HG03064 (cell line): Measurements from ENCODE around the gene MVK.

Experiments
- ATAC-seq: cut with Tn5 transposase; IDR thresholded peaks from one replicate; pipeline ENCODE4 v1.9.1; 2021; ENCODE audit warnings: low read depth; ENCODE audit not compliant: unreplicated experiment

Gene MVK

DNA sequence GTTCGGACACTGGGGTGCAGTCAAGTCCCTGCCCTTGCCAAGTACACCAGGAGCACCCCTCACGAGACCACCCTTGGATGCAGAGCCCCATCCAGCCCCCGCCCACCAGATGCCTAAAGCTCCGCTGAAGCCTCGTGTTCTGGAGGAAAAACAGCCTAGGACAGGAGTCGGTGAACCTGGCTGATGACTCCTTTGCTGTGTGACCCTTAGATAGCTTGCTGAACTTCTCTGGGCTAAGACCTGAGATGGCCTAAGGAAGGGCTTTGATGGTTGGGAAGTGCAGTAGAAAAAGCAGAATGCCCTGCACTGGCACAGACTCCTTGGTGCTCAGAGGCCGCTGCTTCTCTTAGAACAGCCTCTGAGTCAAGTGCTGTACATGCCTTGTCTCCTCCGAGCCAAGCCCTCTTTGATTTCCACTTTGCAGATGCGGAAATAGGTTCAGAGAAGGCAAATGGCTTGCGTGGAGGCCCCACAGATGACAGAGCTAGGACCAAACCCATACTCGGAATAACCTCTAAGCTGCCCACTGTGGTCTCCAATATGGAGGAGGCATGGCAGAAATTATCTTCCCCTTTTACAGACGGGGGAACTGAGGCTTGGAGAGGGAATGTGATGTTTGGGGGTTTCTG lies 52.3 kb downstream of the MVK start:
- ATAC-seq = no peak

DNA sequence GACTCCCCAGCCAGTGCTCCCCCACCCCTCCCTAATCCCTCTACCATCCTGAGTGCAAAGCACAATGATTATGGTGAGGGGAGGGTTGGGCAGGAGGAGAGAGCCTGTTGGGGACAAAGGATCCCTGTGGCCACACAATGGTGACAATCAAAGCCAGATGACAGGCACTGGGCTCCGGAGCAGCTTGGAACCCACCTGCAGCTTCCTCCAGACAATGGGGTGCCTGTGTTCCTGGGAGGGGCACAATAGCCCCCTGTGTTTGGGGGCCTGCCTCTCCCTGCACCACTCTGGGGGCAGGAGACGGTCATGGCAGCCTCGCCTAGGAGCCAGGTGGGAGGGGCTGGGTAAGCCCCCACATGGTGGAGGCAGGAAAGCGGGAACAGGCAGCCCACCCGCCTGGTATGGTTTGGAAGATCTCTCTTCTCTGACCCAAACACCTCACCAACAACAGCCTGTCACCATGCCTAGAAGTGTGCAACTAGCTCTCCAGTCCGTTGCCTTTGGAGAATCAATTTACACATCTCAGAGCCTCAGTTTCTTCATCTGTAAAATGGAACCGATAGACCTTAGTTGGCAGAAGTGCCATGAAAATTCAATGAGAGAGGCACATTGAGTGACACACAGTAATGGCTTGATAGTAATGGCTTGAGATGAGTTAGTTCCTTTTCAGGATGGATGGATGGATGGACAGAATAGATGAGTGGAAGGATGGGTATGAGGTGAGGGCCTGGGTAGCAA lies 53.0 kb downstream of the MVK start:
- ATAC-seq = no peak

DNA sequence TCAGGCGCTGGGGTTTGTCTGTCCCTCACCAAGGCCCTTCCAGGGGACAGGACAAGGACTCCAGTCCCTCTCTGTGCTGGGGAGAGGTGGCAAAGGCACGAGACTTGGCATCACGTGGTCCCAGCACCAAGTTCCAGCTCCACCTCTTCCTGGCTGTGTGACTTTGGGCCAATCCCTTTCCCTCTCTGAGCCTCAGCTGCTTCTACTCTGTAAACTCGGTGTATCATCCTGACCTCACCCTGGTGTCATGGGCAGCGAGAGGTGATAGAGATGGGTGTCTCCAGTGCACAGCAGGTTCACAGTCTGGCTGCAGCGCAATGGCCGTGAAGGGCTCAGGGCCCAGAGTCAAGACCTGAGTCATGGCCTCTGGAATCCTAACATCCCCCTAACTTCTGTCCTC lies 54.0 kb downstream of the MVK start:
- no peak for ATAC-seq

DNA sequence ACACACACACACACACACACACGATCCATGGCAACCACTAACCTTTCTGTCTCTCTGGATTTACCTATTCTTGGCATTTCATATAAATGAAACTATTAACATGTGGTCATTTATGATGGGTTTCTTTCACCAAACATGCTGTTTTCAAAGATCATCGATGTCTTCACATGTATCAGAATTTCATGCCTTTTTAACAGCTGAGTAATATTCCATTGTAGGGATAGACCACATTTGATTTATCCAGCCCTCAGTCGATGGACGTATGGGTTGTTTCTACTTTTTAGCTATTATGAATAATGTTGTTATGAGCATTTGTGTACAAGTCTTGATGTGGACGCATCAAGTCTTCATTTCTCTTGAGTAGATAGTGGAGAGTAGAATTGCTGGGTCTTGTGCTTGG lies 56.5 kb downstream of the MVK start:
- ATAC-seq = no peak

DNA sequence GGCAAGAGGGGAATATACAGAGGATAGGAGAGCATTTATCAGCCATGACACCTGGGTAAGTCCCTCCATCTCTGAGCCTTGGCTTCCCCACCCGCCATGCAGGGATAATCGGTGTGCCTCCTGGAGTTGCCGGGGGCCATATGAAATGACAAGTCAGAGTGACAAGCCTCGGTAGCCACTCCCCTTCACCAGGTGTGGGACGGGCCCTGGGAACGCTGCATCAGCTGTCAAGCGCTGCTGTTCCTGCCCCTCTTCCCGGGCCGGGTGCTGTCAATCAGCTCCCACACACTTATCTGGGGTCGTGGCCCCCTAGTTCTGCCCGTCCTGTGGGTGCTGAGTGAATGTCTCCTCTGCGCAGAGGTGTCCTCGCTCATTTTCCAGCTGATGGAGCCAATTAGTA lies 57.2 kb downstream of the MVK start:
- no peak for ATAC-seq

DNA sequence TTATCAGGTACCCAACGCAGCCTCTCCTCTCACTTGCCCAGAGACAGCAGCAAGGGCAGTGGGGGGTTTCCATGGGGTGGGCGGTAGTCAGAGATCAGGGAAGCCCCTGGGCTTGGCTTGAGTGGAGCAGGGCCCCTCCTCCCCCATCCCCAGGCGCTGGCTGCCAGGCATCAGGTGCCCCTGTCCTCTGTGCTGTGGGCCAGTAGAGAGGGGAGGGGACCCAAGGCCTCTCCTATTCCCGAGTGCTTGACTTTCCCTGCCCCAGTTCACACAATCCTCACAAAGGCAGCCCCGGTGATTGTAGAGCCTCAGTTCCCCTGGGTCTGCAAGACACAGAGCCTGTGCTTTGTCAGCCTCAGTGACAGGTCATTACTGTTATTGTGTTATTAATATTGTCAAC lies 57.7 kb downstream of the MVK start:
- ATAC-seq = no peak

DNA sequence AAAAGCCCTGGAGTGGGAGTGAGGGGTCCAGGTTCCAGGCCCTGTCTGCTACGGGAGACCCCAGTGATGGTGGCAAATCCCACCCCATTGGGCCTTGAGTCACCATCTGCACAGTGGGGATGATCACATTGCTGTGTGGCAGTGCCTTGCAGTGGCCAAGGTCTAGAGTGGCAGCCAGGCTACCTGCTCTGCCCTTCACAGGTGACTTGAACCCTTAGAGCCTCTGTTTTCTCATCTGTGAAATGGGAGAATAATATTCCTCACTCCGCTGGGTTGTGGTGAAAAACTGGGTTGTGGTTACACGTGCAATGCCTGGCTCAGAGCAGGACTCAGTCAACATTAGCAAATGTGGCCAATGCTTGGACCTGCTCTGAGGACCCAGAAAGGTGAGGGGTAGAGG lies 58.2 kb downstream of the MVK start:
- ATAC-seq = no peak

DNA sequence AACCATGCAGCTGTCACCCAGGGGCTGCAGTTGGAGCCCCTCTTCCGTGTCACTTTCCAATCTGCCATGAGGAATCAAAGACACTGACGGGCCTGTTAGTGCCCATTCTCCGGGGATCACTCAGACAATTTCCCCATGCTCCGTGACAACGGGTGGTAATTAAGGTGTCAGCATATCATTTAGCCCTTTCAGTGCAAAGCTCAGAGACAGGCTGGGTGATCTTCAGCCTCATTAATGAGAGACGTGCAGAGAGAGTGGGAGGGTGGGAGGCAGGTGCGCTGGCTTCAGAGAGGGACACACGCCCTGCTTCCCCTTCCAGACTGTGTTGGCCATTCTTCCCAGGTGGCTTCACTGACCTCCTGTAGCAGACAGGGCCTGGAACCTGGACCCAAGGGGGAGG lies 58.7 kb downstream of the MVK start:
- no peak for ATAC-seq

DNA sequence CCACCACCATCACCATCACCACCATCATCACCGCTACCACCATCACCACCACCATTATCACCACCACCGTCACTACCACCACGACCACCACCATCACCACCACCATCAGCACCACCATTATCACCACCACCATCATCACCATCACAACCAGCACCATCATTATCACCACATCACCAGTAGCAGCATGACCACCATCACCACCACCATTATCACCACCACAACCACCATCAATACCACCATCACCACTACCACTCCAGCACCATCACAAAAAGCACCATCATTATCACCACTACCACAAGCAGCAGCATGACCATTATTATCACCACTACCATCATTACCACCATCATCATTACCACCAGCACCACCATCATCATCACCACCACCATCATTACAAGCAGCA lies 62.1 kb downstream of the MVK start:
- ATAC-seq = no peak

DNA sequence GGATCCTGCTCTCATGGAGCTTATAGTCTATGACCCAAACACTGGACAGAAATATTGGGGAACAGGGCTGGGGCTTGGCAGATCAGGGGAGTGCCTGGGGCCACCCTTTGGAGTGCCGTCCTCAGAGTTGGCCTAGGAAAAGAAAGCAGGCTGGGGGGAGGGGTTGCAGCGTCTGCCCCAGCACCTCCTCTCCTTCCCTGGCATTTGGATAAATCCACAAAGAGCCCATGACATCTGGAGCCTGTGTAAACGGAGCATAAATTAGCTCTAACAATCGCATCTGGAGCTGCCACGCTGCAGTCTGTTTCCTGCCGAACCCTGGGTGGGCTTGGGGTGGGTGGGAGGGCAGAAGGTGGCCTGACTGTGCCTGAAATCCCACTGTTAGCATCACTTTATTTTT lies 63.8 kb downstream of the MVK start:
- no peak for ATAC-seq

DNA sequence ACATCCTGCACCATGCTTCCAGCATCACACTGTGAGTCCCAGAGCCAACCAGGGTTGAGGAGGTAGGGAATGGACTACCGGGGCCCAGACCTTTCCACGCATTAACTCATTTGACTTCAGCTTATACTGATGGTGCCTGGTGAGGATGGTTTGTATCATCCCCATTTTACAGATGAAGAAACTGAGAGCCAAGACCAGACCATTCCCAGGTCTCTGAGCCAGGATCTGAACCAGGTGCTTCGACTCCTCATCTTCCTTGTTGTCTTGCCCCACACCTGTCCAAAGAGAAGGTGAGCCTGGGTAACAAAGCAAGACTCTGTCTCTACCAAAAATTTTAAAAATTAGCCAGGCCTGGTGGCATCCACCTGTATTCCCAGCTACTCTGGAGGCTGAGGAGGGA lies 64.4 kb downstream of the MVK start:
- no peak for ATAC-seq

DNA sequence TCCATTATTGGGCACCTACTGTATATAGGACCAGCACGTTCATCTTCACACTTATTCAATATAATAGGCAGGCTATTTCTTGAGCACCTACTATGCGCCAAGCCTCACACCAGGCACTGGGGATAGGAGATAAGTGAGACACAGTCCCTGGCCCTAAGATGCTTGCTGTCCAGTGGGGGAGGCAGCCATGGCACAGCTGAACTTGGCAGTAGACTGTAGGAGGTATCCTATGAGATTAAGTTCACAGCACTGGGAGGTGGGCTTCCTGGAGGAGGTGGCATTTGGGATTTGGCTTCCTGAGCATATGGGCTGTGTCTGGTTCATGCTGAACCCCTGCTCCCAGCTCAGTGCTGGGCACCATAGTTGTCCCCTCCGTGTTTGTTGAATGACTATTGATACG lies 65.1 kb downstream of the MVK start:
- no peak for ATAC-seq

DNA sequence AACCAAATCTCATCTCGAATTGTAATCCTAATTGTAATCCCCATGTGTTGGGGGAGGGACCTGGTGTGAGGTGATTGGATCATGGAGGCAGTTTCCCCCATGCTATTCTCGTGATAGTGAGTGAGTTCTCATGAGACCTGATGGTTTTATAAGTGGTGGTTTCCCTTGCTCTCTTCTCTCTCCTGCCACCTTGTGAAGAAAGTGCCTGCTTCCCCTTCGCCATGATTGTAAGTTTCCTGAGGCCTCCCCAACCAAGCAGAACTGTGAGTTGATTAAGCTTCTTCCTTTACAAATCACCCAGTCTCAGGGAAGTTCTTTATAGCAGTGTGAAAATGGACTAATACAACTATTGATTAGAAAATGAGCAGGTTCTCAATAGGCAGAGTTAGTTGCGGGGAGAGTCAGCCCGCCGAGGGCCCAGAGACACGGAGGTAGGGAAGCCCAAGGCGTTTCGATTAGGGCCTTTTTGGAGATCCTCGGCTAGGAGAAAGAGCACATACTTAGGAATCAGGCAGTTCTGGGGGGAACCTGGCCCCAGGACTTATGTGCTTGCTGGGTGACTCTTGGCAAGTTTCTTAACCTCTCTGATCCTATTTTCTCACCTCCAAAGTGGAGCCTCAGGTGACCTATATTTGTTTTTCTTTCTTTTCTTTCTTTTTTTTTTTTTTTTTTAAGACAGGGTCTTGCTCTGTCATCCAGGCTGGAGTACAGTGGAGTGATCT lies 65.7 kb downstream of the MVK start:
- no peak for ATAC-seq

DNA sequence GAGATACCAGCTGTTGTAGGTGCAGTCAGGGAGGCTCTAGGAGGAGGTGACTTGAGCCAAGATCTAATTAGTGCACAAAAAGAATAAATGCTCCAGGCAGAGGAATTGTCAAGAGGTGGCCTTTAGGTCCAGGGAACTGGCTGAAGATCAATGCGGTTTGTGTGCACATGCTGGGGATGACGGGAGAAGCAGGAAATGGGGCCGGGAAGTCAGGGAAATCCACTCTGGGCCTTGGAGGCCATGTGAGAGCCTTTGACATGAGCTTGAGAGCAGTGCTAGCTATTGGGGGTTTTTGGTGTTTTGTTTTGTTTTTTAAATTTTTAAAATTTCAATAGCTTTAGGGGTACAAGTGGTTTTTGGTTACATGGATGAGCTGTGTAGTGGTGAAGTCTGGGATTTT lies 67.4 kb downstream of the MVK start:
- ATAC-seq = no peak

DNA sequence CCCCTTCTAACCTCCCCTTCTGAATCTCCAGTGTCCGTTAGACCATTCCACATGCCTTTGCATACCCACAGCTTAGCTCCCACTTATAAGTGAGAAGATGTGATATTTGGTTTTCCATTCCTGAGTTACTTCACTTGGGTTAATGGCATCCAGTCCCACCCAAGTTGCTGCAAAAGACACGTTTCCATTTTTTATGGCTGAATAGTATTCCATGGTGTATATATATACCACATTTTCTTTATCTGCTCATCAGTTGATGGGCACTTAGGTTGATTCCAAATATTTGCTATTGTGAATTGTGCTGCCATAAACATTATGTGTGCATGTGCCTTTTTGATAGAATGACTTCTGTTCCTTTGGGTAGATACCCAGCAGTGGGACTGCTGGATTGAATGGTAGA lies 67.8 kb downstream of the MVK start:
- no peak for ATAC-seq

DNA sequence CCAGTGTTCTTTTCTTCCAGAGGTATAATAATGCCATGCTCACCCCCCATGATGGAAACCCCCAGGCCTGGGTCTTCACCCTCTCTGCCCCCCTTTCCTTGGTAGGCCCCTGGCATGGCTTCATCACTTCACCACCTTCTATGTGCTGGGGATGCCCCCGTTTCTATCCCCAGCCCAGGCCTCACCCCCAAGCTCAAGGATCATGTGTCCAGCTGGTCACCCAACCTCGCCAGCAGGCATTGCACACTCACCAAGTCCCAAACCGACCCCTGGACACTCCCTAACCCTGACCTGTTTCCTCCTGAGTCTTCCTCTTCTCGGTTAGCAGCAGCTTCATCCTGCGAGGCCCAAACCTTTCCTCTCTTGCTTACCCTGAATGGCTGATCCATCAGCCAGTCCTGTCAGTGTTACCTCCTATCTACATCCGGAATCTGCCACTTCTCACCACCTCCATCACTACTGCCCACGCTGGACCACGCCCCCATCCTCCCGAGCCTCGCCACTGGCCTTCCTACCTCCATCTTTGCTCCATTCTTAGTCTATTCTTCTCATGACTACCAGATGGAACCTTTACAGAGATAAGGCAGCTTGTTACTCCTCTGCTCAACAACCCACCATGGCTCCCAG lies 69.0 kb downstream of the MVK start:
- ATAC-seq = no peak

DNA sequence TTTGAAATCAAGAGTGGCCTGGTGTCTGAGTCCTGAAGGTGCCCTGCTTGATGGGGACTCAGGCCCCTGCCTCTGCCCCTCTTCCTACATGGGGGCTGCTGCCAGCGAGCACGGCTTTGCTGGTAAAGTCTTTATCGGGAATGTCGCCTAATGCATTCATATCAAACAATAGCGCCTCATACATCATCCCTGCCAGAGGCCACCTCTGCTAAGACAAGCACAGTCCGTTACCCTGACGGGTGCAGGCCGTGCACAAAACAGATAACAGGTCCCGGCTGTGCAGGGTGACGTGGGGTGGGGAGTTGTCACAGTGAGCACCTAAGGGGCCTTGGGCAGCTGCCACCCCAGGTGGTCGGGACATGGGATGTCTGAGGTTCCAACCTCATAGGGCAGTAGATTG lies 71.6 kb downstream of the MVK start:
- ATAC-seq = no peak

DNA sequence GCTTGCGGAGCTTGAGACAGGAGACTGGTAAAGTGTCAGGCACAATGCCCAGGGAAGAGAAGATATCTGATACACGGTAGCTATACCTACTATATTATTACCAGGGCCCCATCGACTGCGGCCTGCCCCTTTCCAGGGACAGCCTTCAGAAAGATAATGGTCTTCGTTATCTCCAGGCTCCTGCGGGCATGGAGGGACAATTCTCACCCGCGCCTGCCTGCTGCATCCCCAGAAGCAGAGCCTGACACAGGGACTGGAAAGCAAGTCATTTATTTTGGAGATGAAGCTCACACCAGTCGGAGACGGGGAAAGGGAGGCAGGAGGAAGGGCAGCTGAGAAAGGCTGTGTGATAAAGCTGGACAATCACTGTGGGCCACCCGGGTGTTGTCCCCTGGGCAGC lies 72.1 kb downstream of the MVK start:
- no peak for ATAC-seq
